DMS53 treated with DMSO at 0.1 percent for 48 hours (cell line): ENCODE data around the gene MYO16.

Experiments
- DNase-seq: peaks from one replicate; lab custom pipeline; 2025; ENCODE audit not compliant: unreplicated experiment; lab: John Stamatoyannopoulos, UW

The MYO16 gene

GRCh38 chr13:109166804-109167203 lies 537.4 kb downstream of the MYO16 start:
- DNase-seq = no peak

DNA sequence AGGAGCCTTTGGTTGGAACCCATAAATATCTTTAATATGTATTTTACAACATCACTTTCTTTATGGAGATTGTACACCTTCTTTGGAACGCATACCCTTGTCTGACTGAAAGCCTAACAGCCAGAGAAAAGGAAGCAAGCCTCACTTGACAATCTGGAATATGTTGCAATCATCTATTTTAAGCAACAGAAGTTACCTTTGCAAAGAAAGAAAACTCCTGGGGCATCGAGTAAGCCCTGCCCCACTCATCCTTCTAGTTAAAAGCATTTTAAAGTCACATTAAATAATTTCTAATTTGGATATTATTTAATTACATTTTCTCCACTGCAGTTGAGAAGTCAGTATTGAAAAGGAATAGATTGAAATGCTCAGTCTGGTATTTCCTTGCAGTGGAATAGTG lies 542.7 kb downstream of the MYO16 start:
- no peak for DNase-seq

DNA sequence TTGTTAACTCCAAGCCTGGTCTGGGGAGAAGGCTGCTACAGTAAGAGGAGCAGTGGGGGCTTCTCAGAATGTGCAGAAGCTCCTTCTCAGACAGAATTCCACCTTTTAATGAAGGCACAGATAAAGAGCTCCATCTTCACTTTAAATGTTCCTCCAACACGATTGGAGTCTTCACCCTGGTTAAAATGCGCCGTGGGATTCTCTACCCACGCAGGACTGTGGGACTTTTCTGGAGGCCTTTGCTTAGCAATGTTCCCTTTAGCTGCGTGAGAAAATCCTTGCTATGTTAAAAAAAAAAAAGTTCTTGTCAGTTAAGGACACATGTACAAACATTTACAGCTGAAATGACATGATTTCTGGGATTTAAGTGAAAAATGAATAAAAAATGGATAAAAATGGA lies 546.3 kb downstream of the MYO16 start:
- no peak for DNase-seq

- DNase-seq = no peak
These were observed 551.6 kb downstream of the MYO16 start for GRCh38 chr13:109180905-109181425.

GRCh38 chr13:109182777-109183465 lies 553.5 kb downstream of the MYO16 start:
- DNase-seq = no peak

DNA sequence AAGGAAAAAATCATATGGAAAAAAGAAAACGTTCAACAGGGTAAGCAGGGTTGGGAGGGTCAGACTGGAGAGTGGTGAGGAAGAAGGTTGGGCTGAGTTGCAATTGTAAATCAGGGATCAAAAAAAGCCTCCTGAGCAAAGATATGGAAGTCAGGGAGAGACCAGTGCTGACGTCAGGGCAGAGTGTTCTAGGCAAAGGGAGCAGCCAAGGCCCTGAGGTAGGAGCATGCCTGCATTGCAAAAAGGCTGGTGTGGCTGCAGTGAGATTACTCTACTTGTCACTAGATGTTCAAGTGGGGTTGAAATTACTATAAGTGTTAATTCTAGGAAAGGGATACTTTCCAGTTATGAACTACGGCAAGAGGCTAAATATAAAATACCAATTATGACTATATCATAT lies 562.0 kb downstream of the MYO16 start:
- no peak for DNase-seq

DNA sequence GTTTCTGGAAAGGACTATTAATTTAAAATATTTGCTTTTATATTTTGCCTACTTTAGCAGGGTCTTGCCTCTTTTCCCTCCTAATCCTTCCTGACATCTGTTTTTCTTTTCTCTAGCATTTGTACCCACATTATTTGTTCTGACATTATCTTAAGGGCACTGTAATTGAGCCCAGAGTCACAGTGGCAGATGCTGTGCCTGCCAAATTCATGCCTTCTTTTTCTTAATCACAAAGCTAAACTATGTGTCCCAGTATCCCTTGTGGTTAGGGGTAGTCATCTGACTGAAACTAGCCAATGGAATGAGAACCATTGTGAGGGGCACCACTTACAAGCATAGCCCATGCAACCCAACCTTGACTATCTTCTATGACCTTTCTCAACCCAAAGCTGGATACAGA lies 562.9 kb downstream of the MYO16 start:
- DNase-seq = no peak

DNA sequence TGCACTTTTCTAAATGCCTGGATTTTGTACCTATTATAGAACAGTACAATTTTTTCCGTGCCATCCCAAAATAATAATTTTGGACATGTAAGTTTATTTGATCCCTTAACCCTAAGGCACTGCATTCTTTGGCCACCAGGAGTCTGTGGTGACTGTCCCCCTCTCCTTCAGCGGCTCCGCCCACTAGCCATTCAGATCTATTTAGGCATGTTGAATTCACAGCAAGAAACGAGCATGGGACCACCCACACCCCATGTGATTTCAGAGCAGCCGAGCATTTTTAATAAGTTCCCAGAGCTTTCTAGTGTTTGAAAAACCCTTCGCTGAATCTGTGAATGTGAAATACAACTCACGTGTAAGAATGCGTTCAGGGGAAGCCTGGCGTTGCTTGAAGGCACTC lies 567.5 kb downstream of the MYO16 start:
- no peak for DNase-seq

DNA sequence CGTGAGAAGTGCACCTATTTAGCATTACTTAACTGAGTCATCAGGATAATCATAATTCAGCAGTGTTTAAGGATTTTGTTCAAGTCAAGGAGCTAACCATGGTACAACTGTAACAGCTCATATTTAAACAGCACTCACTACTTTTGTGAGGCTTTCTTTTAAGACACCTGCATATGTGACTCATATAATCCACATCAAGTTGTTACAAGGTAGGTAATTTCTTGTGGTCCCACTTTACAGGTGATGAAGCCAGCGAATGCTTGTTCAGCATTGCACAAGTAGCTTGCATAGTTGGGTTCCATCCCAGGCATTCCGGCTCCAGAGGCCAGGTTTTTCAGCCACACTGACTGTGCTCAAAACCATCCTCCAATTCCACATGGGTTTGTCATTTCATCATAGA lies 569.2 kb downstream of the MYO16 start:
- DNase-seq = no peak

DNA sequence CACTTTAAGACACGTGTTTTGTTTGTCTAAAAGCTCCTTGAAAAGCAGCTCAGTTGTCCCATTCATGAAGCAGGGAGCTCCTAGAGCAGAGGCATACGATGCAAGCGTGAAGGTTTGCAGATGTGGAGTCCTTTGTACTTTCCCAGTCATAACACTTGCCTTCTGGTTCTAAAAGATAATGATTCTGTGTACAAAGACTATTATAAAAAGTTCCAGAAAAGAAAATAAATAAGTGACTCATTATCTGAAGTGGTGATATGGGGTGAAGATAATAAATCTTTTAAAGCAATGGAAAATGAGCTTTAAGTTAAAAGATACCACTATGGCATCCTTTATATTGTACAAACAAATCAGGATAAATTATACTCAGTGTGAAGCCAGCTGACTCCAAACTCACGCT lies 569.9 kb downstream of the MYO16 start:
- DNase-seq = no peak

DNA sequence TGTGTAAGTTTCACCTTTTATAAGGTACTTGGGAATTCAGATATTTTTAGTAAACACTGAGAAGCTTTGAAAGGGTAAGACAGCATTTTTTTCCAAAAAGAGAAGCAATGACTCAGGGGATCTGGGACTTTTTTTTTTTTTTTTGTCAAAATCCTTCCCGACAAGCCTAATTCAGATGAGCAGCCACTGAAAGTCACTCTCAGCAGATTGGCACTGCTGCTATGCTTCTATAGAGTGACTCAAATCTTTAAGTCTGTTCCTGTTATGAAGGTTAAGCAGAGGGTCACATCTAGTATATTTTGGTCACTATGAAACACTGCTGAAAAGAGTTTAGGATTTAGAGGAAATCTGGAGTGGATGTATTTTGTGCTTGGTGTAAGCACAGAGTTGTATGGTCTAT lies 571.1 kb downstream of the MYO16 start:
- DNase-seq = no peak

- DNase-seq = no peak
These were observed 574.2 kb downstream of the MYO16 start for GRCh38 chr13:109203587-109203986.

- DNase-seq = no peak
These were observed 574.8 kb downstream of the MYO16 start for GRCh38 chr13:109204252-109204651.

GRCh38 chr13:109204657-109205056 lies 575.2 kb downstream of the MYO16 start:
- no peak for DNase-seq

- no peak for DNase-seq
These were observed 575.9 kb downstream of the MYO16 start for GRCh38 chr13:109205315-109205714.

GRCh38 chr13:109206616-109207015 lies 577.2 kb downstream of the MYO16 start:
- DNase-seq = no peak

DNA sequence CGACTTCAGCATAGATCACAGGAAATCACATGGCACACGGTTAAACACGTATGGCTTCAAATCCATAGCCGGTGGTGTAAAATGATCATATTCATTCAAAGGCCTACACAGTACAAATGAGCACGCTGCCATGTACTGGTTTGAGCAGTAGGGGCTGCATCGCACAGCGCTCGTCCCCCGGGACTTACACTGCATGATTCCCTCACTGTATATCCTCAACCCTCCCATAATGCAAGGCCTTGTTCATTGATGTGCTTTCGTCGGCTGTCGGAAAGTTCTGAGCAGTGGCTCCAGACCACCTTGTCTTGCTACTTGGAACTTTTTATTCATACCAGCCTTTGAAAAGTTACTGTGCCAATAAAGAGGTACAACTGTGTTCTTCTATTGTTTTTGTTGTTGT lies 578.2 kb downstream of the MYO16 start:
- no peak for DNase-seq

DNA sequence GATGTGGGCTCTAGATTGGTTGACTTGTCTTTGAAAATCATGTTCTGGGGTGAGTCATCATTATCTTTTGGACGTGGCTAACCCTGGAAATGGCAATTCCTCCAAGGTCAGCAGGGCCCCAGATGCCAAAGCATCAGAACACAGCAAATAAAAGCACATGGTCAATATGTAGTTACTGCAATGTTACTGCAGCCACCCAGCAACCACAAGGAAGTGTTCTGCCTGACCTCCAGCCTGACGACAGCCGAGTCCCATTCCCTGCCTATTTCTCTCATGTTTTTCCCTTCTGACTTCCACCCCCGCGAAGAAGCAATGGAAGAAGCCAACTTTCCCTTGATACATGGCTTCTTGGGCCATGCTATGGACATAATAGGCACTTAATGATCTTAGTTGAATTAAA lies 579.1 kb downstream of the MYO16 start:
- no peak for DNase-seq

GRCh38 chr13:109209526-109209925 lies 580.1 kb downstream of the MYO16 start:
- DNase-seq = no peak

- no peak for DNase-seq
These were observed 582.2 kb downstream of the MYO16 start for GRCh38 chr13:109211616-109212015.

- DNase-seq = no peak
These were observed 583.2 kb downstream of the MYO16 start for GRCh38 chr13:109212650-109213049.

GRCh38 chr13:109213714-109214113 lies 584.3 kb downstream of the MYO16 start:
- DNase-seq = no peak

- DNase-seq = no peak
These were observed 585.0 kb downstream of the MYO16 start for GRCh38 chr13:109214393-109214792.
